T-helper 1 cell treated with Interleukin-12 subunit alpha and Interleukin-12 subunit beta and Interleukin-4 antibody, amounts not matched to agents 30 μg/mL and 1 μg/mL, for 36 hours (primary cell): Measurements from ENCODE around the gene NFATC1.

Experiments used
- H3K27ac Mint-ChIP-seq: one replicate; pipeline ENCODE4 v1.8.0; 2021; ENCODE audit warnings: mild to moderate bottlenecking, mixed read lengths
- H3K27me3 Mint-ChIP-seq: one replicate; pipeline ENCODE4 v1.8.0; 2021; ENCODE audit warnings: low read depth, mixed read lengths
- H3K36me3 Mint-ChIP-seq: one replicate; pipeline ENCODE4 v1.8.0; 2021; ENCODE audit warnings: low read depth, mixed read lengths
- H3K4me1 Mint-ChIP-seq: one replicate; pipeline ENCODE4 v1.8.0; 2021; ENCODE audit warnings: low read depth, mixed read lengths
- H3K4me3 Mint-ChIP-seq: one replicate; pipeline ENCODE4 v1.8.0; 2021; ENCODE audit warnings: mild to moderate bottlenecking, moderate library complexity, mixed read lengths
- H3K9me3 Mint-ChIP-seq: one replicate; pipeline ENCODE4 v1.8.0; 2021; ENCODE audit warnings: mixed read lengths

Gene NFATC1

DNA sequence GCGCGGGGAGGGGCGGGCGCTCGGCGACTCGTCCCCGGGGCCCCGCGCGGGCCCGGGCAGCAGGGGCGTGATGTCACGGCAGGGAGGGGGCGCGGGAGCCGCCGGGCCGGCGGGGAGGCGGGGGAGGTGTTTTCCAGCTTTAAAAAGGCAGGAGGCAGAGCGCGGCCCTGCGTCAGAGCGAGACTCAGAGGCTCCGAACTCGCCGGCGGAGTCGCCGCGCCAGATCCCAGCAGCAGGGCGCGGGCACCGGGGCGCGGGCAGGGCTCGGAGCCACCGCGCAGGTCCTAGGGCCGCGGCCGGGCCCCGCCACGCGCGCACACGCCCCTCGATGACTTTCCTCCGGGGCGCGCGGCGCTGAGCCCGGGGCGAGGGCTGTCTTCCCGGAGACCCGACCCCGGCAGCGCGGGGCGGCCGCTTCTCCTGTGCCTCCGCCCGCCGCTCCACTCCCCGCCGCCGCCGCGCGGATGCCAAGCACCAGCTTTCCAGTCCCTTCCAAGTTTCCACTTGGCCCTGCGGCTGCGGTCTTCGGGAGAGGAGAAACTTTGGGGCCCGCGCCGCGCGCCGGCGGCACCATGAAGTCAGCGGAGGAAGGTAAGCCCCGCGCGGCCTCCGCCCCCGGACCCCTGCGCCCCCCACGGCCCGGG lies at the start of gene NFATC1:
TSS of gene NFATC1 (plus strand) at position 170 of the 644 bp plus-strand sequence. CDS start at position 465, 295 bp downstream.
- Mint-ChIP-seq H3K4me1 (peaks cover 13% of the 10 kb centered on the region), H3K9me3 (no peaks in the 10 kb centered on the region), H3K4me3 (peak within 1 kb of the TSS; percentile 81), H3K27me3 (peaks cover 27% of the 10 kb centered on the region), H3K27ac (peak within 1 kb of the TSS; percentile 59), H3K36me3 (no peaks in the 10 kb centered on the region)

DNA sequence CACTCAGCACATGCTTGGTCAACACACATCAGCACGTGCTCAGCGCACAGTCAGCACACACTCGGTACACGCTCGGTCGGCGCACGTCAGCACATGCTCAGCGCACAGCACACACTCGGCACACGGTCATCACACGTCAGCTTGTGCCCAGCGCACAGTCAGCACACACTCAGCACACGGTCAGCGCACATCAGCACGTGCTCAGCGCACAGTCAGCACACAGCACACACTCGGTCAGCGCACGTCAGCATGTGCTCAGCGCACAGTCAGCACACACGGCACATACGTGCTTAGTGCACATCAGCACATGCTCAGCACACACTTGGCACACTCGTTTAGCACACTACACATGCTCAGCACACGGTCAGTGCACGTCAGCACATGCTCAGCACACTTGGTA lies 49.7 kb upstream of the NFATC1 start:
- Mint-ChIP-seq H3K36me3 (peaks cover 20% of the 10 kb centered on the region), H3K4me3 (no peak overlapping the region), H3K4me1 (no peaks in the 10 kb centered on the region), H3K27me3 (no peaks in the 10 kb centered on the region), H3K9me3 (no peaks in the 10 kb centered on the region), H3K27ac (no peak overlapping the region)

DNA sequence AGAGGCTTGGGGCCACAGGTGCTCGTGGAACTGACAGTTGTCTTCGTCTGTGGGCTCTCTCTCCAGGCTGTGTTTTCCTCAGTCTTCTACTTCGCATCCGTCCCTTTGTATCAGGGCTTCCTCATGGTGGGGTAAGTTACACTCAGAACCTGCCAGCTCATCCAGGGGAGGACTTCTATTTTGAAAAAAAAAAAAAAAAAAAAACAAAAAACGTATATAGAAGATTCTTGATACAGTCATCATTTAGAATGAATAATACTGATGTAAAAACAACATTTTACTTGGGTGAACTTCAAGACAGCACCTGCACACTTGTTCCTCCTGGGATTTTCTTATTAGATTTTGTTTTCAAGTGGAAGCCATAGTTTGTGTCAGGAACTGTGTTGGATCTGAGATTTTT lies 47.7 kb upstream of the NFATC1 start:
- H3K27me3 Mint-ChIP-seq: no peaks in the 10 kb centered on the region
- no peak overlapping the region for H3K4me3 Mint-ChIP-seq
- no peak overlapping the region for H3K27ac Mint-ChIP-seq
- H3K4me1 Mint-ChIP-seq: no peaks in the 10 kb centered on the region
- no peaks in the 10 kb centered on the region for H3K9me3 Mint-ChIP-seq
- peaks cover 20% of the 10 kb centered on the region for H3K36me3 Mint-ChIP-seq

DNA sequence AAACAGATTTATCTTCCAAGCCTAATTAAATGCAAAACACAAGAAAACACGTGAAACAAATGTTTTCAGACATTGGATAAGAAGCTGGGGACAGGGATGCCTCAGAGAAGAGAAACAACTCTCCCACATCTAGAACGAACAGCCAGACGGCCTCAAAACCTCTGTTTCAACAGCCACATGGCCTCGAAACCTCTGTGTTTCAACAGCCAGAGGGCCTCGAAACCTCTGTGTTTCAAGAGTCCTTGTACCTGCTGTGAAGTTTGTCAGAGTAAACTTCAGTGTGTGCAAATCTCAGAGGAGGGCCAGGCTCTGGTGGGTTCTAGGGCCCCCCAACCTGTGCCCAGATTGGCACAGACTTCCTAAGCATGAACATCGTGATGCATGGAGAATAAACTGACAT lies 43.3 kb upstream of the NFATC1 start:
- H3K9me3 Mint-ChIP-seq: no peaks in the 10 kb centered on the region
- H3K36me3 Mint-ChIP-seq: peaks cover 3% of the 10 kb centered on the region
- H3K27ac Mint-ChIP-seq: no peak overlapping the region
- H3K27me3 Mint-ChIP-seq: no peaks in the 10 kb centered on the region
- H3K4me3 Mint-ChIP-seq: no peak overlapping the region
- H3K4me1 Mint-ChIP-seq: no peaks in the 10 kb centered on the region

DNA sequence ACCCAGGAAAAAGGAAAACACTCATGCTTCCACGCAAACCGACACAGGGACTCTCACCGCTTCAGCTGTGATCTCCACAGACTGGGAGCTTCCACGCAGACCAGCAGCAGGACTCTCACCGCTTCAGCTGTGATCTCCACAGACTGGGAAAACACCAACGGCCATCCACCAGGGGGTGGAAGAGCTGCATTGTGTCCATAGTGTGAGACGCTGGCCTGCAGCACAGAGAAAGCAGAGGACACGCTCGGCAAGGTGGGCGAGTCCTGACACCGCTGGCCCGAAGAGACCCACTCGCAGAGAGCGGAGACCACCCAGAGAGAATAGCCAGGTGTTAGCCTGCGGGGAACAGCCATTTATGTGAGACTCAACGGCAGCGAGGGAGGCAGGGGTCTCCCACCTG lies 42.5 kb upstream of the NFATC1 start:
- Mint-ChIP-seq H3K4me3 (no peak overlapping the region), H3K27me3 (no peaks in the 10 kb centered on the region), H3K9me3 (no peaks in the 10 kb centered on the region), H3K36me3 (peaks cover 3% of the 10 kb centered on the region), H3K27ac (no peak overlapping the region), H3K4me1 (no peaks in the 10 kb centered on the region)

DNA sequence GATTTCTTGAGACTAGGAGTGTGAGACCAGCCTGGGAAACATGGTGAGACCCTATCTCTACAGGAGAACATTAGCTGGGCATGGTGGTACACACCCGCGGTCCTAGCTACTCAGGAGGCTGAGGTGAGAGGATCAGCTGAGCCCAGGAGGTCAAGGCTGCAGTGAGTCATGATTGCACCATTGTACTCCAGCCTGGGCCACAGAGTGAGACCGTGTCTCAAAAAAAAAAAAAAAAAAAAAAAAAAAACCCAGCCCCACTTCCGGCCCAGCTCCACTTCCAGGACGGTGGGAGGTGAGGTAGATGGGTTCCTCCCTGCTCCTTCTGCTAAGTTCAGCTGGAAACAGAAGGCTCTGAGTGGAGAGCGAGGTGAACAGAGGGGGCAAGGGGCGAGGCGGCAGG lies 41.4 kb upstream of the NFATC1 start:
- H3K36me3 Mint-ChIP-seq: no peaks in the 10 kb centered on the region
- H3K9me3 Mint-ChIP-seq: no peaks in the 10 kb centered on the region
- no peaks in the 10 kb centered on the region for H3K27me3 Mint-ChIP-seq
- H3K4me3 Mint-ChIP-seq: no peak overlapping the region
- H3K4me1 Mint-ChIP-seq: no peaks in the 10 kb centered on the region
- no peak overlapping the region for H3K27ac Mint-ChIP-seq

DNA sequence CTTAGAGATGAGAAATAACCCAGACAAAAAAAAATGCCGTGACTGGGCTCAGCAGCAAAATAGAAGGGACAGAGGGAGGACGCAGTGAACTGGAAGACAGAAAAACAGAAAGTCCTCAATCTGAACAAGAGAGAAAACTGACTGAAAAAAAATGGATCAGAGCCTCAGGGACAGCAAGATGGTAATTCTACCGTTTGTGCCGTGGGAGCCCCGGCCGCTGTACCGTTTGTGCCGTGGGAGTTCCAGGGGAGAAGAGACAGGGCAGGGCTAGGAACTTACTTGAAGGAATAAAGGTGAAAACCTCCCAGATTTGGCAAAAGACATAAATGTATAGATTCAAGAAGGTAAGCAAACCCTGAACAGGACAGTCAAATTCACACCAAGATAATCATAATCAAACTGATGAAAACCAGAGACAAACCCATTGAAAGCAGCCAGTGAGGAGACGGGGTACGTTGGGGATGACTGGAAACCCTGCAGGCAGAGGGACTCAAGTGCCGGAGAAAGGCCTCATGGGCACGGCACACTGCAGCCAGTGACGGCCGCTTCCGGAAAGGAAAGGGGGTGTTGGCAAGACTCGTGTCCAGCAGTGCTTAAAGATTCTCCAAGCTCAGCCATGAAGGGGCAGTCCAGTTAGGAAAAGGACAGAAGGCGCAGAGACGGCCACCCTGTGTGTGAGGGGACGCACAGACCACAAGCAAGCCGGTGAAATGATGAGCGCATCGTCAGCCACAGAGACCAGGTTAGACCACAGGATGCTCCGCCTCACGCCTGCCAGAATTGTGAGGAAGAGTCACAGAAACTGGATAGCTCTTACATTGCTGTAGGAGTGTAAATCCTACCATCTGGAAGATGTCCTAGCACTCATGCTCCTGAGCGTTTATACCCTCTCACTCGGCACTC lies 40.0 kb upstream of the NFATC1 start:
- Mint-ChIP-seq H3K4me1 (no peaks in the 10 kb centered on the region), H3K27me3 (no peaks in the 10 kb centered on the region), H3K27ac (no peak overlapping the region), H3K4me3 (no peak overlapping the region), H3K9me3 (no peaks in the 10 kb centered on the region), H3K36me3 (peaks cover 5% of the 10 kb centered on the region)

DNA sequence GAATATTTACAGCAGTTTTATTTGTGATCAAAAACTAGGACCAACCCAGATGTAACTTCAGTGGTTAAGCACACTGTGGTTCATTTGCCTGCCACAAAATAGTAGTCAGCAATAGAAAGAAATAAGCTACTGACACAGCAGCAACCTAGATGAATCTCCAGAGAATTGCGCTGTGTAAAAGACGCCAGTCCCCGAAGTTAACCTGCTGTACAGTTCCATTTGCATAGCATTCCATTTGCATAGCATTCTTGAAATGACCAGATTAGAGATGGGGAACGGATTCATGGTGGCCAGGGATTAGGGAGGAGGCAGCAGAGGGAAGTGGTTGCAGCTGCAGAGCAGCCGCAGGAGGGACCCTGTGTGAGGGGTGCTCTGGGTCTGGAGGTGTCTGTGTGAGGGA lies 39.3 kb upstream of the NFATC1 start:
- Mint-ChIP-seq H3K4me3 (no peak overlapping the region), H3K27me3 (no peaks in the 10 kb centered on the region), H3K9me3 (no peaks in the 10 kb centered on the region), H3K36me3 (peaks cover 7% of the 10 kb centered on the region), H3K27ac (no peak overlapping the region), H3K4me1 (no peaks in the 10 kb centered on the region)

DNA sequence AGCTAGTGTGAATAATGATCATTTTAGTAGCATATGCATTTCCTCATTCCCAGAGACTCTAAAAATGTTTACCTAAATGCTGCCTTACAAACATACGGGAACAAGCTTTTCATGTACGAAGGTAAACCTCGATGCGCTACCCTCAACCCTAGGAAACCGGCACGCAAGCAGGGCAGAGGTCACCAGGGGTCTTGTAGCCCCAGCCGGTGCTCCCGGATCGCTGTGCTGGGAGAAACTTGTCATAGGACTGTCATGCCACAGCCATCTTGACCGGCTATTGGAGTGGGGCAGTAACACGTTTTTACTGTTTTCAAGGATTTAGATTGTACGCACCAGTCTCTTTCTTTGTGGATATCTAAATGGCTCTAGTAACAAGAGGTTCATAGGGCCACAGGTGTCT lies 34.8 kb upstream of the NFATC1 start:
- no peak overlapping the region for H3K4me3 Mint-ChIP-seq
- H3K27me3 Mint-ChIP-seq: no peaks in the 10 kb centered on the region
- H3K36me3 Mint-ChIP-seq: peaks cover 15% of the 10 kb centered on the region
- no peaks in the 10 kb centered on the region for H3K9me3 Mint-ChIP-seq
- no peak overlapping the region for H3K27ac Mint-ChIP-seq
- H3K4me1 Mint-ChIP-seq: no peaks in the 10 kb centered on the region

DNA sequence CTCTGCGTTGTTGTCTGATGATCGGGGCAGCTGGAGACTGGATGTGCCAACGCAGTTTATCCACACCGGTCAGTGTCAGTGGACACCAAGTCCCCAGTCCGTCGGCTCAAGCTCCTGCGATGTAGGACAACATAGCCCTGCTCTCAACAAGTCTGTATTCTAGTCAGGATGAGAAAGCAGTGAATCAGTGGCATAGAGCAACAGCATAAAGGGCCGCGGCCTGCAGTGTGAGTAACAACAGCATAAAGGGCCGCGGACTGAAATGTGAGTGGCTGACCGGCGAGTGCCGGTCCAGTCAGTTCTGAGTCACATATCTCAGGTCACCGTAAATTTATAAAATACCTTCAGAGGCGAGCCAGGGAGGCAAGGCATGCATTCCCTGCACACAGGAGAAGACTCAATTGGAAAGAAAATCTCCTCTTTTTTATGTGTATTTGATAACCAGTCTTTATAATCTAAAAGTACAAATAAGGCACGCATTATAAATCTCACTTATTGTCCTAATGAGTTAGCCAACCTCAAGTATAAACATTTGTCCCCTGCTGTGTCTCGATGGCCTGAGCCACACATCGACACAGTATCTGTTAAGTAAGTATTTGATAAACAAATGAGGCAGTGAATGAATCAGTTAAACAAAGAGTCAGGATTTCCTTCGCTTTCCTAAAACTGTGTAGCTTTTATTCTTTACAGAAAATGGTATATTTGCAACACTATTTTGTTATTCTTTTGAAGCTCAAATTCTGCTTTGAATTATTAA lies 33.8 kb upstream of the NFATC1 start:
- Mint-ChIP-seq H3K4me3 (no peak overlapping the region), H3K36me3 (peaks cover 15% of the 10 kb centered on the region), H3K4me1 (no peaks in the 10 kb centered on the region), H3K27ac (no peak overlapping the region), H3K9me3 (no peaks in the 10 kb centered on the region), H3K27me3 (no peaks in the 10 kb centered on the region)

DNA sequence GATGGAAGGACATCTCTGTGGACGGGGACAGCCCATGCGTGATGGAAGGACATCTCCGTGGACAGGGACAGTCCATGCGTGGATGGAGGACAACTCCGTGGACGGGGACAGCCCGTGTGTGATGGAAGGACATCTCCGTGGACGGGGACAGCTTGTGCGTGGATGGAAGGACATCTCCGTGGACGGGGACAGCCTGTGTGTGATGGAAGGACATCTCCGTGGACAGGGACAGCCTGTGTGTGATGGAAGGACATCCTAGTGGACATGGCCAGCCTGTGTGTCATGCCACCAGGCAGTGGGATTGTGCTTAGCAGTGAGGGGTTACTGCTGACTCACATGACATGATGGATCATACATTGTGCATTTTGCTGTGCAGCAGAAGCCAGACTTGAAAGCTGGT lies 30.0 kb upstream of the NFATC1 start:
- peaks cover 10% of the 10 kb centered on the region for H3K36me3 Mint-ChIP-seq
- H3K4me3 Mint-ChIP-seq: no peak overlapping the region
- H3K9me3 Mint-ChIP-seq: no peaks in the 10 kb centered on the region
- H3K4me1 Mint-ChIP-seq: peaks cover 7% of the 10 kb centered on the region
- peak overlapping the region; percentile 26 for H3K27ac Mint-ChIP-seq
- H3K27me3 Mint-ChIP-seq: no peaks in the 10 kb centered on the region

DNA sequence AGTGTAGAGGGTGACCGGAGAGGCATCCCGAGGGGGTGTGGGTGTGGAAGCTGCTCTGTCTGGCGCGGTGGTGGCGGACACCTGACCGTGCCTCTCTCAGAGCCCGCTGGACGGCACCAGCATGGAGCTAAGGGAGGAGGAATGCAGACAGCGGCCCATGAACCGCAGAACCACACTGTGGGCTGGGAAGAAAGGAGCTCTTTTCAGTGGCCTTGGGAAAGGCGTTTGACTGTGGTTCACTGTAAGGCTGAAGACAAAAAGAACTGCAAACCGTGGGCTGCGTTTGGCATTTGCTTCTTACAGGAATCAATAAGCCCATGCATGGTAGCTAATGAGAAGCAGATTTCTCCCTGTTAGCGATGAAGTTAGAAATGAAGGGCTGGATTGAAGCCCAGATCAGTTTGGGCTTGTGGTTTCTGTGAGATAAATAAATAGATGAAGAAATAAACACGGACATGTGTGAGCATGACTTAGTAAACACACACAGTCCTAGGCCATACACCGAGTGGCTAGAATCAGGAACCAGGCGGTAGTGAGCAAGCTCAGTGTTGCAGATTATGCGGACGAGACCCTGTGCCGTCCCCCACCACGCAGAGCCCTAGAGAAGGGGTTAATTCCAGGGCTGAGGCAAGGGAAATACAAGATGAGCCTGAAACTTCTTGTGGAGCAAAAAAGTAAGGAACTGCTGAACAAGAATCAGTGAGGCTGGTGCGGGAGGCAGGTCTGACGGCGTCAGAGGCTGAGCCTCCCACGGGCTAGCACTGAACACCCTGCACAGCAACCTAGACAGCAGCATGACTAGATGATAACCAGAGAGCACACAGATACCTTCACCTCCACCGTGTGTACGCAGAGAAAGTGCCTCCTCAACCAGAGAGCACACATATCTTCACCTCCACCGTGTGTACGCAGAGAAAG lies 29.3 kb upstream of the NFATC1 start:
- Mint-ChIP-seq H3K27me3 (no peaks in the 10 kb centered on the region), H3K4me3 (no peak overlapping the region), H3K27ac (no peak overlapping the region), H3K36me3 (peaks cover 8% of the 10 kb centered on the region), H3K4me1 (peaks cover 7% of the 10 kb centered on the region), H3K9me3 (no peaks in the 10 kb centered on the region)

DNA sequence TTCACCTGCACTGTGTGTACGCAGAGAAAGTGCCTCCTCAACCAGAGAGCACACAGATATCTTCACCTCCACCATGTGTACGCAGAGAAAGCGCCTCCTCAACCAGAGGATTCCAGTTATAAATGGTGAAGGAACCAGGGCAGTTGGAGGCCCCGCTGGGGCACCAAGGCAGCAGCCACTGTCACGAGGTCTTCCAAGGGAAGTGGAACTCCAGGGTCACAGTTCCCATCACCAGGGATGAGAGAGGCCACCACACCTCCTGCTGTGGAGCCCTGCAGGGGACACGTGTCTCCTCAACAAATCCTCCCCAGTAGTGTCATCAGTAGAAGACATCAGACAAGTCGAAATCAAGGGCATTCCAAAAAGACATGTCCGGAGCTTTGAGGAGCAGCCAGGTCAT lies 28.2 kb upstream of the NFATC1 start:
- Mint-ChIP-seq H3K9me3 (no peaks in the 10 kb centered on the region), H3K27ac (no peak overlapping the region), H3K27me3 (no peaks in the 10 kb centered on the region), H3K4me3 (no peak overlapping the region), H3K4me1 (peaks cover 12% of the 10 kb centered on the region), H3K36me3 (peaks cover 9% of the 10 kb centered on the region)

DNA sequence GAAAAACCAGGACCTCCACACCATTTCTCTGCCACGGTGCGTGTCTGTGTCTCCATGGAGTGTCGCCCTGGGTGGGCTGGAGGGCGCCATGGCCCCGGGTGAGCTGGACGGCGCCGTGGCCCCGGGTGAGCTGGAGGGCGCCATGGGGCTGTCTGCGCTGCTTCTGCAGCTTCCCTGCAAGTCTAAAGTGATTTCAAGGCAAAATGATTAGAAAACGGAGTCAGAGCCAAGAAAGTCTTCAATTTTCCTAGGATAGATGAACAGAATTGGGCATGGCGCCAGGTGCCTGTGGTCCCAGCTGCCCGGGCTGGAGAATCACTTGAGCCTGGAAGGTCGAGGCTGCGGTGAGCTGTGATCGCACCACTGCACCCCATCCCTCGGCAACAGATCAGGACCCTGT lies 27.7 kb upstream of the NFATC1 start:
- no peak overlapping the region for H3K27ac Mint-ChIP-seq
- H3K4me1 Mint-ChIP-seq: peaks cover 12% of the 10 kb centered on the region
- no peaks in the 10 kb centered on the region for H3K27me3 Mint-ChIP-seq
- H3K9me3 Mint-ChIP-seq: no peaks in the 10 kb centered on the region
- peaks cover 9% of the 10 kb centered on the region for H3K36me3 Mint-ChIP-seq
- H3K4me3 Mint-ChIP-seq: no peak overlapping the region
